Mesenchymal stem cell (in vitro differentiated cells and primary cell): Measurements from ENCODE around the gene SLCO2A1.

Experiments
- DNase-seq: peaks from one replicate; pipeline ENCODE4 v3.0.0-alpha.2; 2013
- H2AFZ ChIP-seq: one replicate; pipeline ENCODE4 v1.6.1; 2013; ENCODE audit warnings: low read depth, mild to moderate bottlenecking, control low read depth, inconsistent platforms, low read length, moderate library complexity
- H2AK5ac ChIP-seq: 2 replicates; pipeline ENCODE4 v1.6.1; 2013; ENCODE audit warnings: low read length, moderate library complexity, mild to moderate bottlenecking, inconsistent platforms; ENCODE audit not compliant: severe bottlenecking
- H2BK120ac ChIP-seq: one replicate; pipeline ENCODE4 v1.6.1; 2013; ENCODE audit warnings: low read depth, mild to moderate bottlenecking, inconsistent platforms, low read length, moderate library complexity
- H2BK12ac ChIP-seq, 2 experiments: one replicate each; pipeline ENCODE4 v1.6.1; 2013; ENCODE audit warnings: inconsistent platforms in 2 of 2, low read length in 2 of 2, mild to moderate bottlenecking in 2 of 2, moderate library complexity in 2 of 2, control low read depth in 1 of 2
- H2BK15ac ChIP-seq: one replicate; pipeline ENCODE4 v1.6.1; 2013; ENCODE audit warnings: mild to moderate bottlenecking, low read depth, inconsistent platforms; ENCODE audit not compliant: poor library complexity, severe bottlenecking
- H2BK5ac ChIP-seq: 2 replicates; pipeline ENCODE4 v1.6.1; 2013; ENCODE audit warnings: low read depth, mild to moderate bottlenecking, low read length, control low read depth, inconsistent platforms; ENCODE audit not compliant: poor library complexity, severe bottlenecking
- H3K14ac ChIP-seq, 2 experiments: one replicate each; pipeline ENCODE4 v1.6.1; 2013; ENCODE audit warnings: inconsistent platforms in 2 of 2, low read length in 2 of 2, control low read depth in 1 of 2, mild to moderate bottlenecking in 1 of 2, moderate library complexity in 1 of 2
- H3K18ac ChIP-seq, 2 experiments: one replicate each; pipeline ENCODE4 v1.6.1; 2013; ENCODE audit warnings: inconsistent platforms in 2 of 2, low read length in 2 of 2, control low read depth in 1 of 2, low read depth in 1 of 2, mild to moderate bottlenecking in 1 of 2
- H3K23ac ChIP-seq, 2 experiments: one replicate each; pipeline ENCODE4 v1.6.1; 2013; ENCODE audit warnings: inconsistent platforms in 2 of 2, low read length in 2 of 2, mild to moderate bottlenecking in 2 of 2, moderate library complexity in 2 of 2, control low read depth in 1 of 2
- H3K27ac ChIP-seq: 2 replicates; pipeline ENCODE4 v1.5.1; 2013; ENCODE audit warnings: mild to moderate bottlenecking, moderate library complexity, low read length, control low read depth, inconsistent platforms; ENCODE audit not compliant: poor library complexity, severe bottlenecking
- H3K27me3 ChIP-seq, 2 experiments: 2 replicates each; pipeline versions ENCODE4 v1.6.1 to v1.7.0; 2013; ENCODE audit warnings: low read length in 2 of 2, mild to moderate bottlenecking in 2 of 2, moderate library complexity in 2 of 2, control low read depth in 1 of 2, inconsistent platforms in 1 of 2; ENCODE audit not compliant: control insufficient read depth in 1 of 2, insufficient read depth in 1 of 2
- H3K36me3 ChIP-seq, 2 experiments: 2 replicates each; pipeline versions ENCODE4 v1.6.1 to v1.7.0; 2013; ENCODE audit warnings: low read length in 2 of 2, control low read depth in 1 of 2, inconsistent platforms in 1 of 2, low read depth in 1 of 2, mild to moderate bottlenecking in 1 of 2; ENCODE audit not compliant: insufficient read depth in 2 of 2, control insufficient read depth in 1 of 2
- H3K4ac ChIP-seq, 2 experiments: one replicate each; pipeline ENCODE4 v1.6.1; 2013; ENCODE audit warnings: inconsistent platforms in 2 of 2, low read length in 2 of 2, mild to moderate bottlenecking in 2 of 2, moderate library complexity in 2 of 2, control low read depth in 1 of 2, low read depth in 1 of 2
- H3K4me1 ChIP-seq: 2 replicates; pipeline ENCODE4 v1.6.1; 2013; ENCODE audit warnings: low read depth, low read length, control low read depth; ENCODE audit not compliant: control insufficient read depth, insufficient read depth
- H3K4me2 ChIP-seq: 2 replicates; pipeline ENCODE4 v1.6.1; 2013; ENCODE audit warnings: low read length, mild to moderate bottlenecking, inconsistent platforms; ENCODE audit not compliant: poor library complexity, severe bottlenecking
- H3K4me3 ChIP-seq, 2 experiments: 2 replicates each; pipeline versions ENCODE4 v1.5.1 to v1.7.0; 2013; ENCODE audit warnings: low read length in 2 of 2, mild to moderate bottlenecking in 2 of 2, control low read depth in 1 of 2, low read depth in 1 of 2; ENCODE audit not compliant: insufficient read depth in 1 of 2
- H3K79me1 ChIP-seq: replicated peaks from 2 replicates; pipeline ENCODE4 v1.6.1; 2013; ENCODE audit warnings: mild to moderate bottlenecking, control low read depth, low read length, inconsistent platforms; ENCODE audit not compliant: poor library complexity, severe bottlenecking
- H3K9ac ChIP-seq: 2 replicates; pipeline ENCODE4 v1.7.0; 2013; ENCODE audit warnings: mild to moderate bottlenecking, low read length, moderate library complexity
- H3K9me3 ChIP-seq: 2 replicates; pipeline ENCODE4 v1.7.0; 2013; ENCODE audit warnings: mild to moderate bottlenecking, low read length; ENCODE audit not compliant: control insufficient read depth
- H4K8ac ChIP-seq: one replicate; pipeline ENCODE4 v1.6.1; 2013; ENCODE audit warnings: inconsistent platforms, mild to moderate bottlenecking, low read length, moderate library complexity
- H4K91ac ChIP-seq: one replicate; pipeline ENCODE4 v1.6.1; 2013; ENCODE audit warnings: mild to moderate bottlenecking, low read length, inconsistent platforms
- WGBS: methylation state at CpG from one replicate; pipeline ENCODE4 v1.1.7; 2013; ENCODE audit warnings: mixed read lengths; 5-methylcytosine and 5-hydroxymethylcytosine counted together

SLCO2A1 gene

DNA sequence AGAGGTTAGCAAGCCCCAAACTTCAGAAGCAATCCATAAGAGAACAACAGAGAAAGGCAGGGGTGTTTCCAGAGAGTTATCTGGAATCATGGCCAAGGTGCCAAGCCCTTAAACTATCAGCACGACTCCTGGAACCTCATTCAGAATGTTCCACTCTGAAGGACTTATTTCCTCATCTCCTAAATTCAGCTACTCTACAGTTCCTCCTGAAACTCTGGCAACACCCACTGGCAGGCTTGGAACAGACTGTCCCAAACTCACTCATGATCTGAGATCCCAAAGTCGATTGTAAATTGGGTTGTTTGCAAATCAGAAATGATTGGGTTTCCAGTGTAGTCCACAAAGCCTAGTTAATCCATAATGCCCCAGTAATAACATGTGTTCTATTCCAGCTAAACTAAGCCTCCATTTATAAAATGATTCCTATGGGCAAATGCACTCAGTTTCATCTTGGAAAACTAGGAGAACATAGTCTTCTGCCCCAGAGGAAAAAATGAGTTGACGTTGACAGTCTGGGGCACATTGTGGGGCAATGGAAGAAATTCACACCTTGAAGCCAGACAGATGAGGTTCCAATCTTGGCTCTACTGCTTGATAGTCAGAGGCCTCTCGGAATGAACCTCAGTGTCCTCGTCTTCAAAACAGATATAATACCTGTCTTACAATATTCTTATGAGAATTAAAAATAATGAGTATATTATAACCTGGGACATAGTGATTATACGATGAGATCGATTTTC, 65.9 kb downstream of the SLCO2A1 start:
- Histone ChIP-seq H3K23ac (no peak overlapping the region), H3K27ac (no peak overlapping the region), H3K9me3 (no peaks in the 10 kb centered on the region), H2AFZ (no peak overlapping the region), H3K4me3 (peak overlapping the region in 1 of 2 experiments; percentile 9), H3K4ac (no peak overlapping the region), H2BK5ac (no peak overlapping the region), H3K4me2 (no peak overlapping the region), H3K36me3 (no peaks in the 10 kb centered on the region), H2BK15ac (no peak overlapping the region), H3K18ac (no peak overlapping the region), H2AK5ac (no peak overlapping the region), H2BK12ac (no peak overlapping the region), H3K79me1 (no peaks in the 10 kb centered on the region), H2BK120ac (no peak overlapping the region), H3K9ac (no peak overlapping the region), H3K27me3 (no peaks in the 10 kb centered on the region), H3K4me1 (no peaks in the 10 kb centered on the region), H4K91ac (no peak overlapping the region), H4K8ac (no peak overlapping the region), H3K14ac (no peak overlapping the region)
- WGBS: 87% methylated on average over 4 of the region's 7 CpGs
- no peak for DNase-seq

GRCh38 chr3:133962849-133963248, 66.9 kb downstream of the SLCO2A1 start:
- no peaks in the 10 kb centered on the region for H3K36me3 ChIP-seq
- DNase-seq: no peak
- no peaks in the 10 kb centered on the region for H3K27me3 ChIP-seq
- no peaks in the 10 kb centered on the region for H3K4me1 ChIP-seq
- H2AFZ ChIP-seq: no peak overlapping the region
- peak overlapping the region in 1 of 2 experiments; percentile 9 for H3K4me3 ChIP-seq
- 33% methylated on average over 1 of the region's 2 CpGs for WGBS
- H4K91ac ChIP-seq: no peak overlapping the region
- H4K8ac ChIP-seq: no peak overlapping the region
- no peak overlapping the region for H3K27ac ChIP-seq
- H2AK5ac ChIP-seq: no peak overlapping the region
- H2BK120ac ChIP-seq: no peak overlapping the region
- H3K4me2 ChIP-seq: no peak overlapping the region
- H3K4ac ChIP-seq: no peak overlapping the region
- no peak overlapping the region for H2BK5ac ChIP-seq
- no peak overlapping the region for H2BK15ac ChIP-seq
- H3K14ac ChIP-seq: no peak overlapping the region
- H3K23ac ChIP-seq: no peak overlapping the region
- no peak overlapping the region for H2BK12ac ChIP-seq
- no peak overlapping the region for H3K9ac ChIP-seq
- no peaks in the 10 kb centered on the region for H3K9me3 ChIP-seq
- no peaks in the 10 kb centered on the region for H3K79me1 ChIP-seq
- no peak overlapping the region for H3K18ac ChIP-seq

DNA sequence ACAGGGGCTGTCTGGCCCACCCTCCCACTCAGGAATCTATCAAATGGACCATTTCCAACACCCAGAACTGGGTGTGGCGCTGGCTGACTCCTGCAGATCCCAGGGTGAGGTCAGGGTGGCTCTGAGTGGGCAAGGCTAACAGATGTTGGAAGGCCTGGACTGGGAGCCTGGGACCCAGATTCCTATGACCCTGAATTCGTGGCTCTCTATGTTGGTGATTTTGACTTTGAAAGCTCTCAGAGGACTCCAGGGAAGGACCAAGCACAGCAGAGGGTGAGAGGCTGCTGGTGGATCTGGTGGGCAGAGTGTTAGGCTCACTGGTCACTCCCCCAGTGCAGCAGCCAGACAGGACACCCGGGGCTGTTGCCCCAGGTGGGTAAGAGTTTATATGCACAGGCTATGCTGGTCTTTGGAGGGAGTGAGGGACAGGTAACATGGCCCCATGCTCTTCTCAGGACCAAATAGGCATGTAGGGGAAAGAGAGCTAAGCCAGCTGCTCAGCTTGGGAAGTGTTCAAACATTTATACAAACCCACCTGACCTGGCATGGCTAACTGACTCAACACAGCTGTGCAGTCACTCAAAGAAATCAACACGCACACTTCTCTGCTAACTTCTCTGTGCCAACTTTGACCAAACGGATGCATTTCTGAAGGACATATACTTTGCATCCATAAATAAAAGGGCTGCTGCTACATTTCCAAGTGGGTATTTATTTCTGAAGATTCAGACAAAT, 71.5 kb downstream of the SLCO2A1 start:
- Histone ChIP-seq H3K4ac (no peak overlapping the region), H3K9me3 (no peaks in the 10 kb centered on the region), H2BK15ac (no peak overlapping the region), H3K4me2 (no peak overlapping the region), H3K18ac (no peak overlapping the region), H3K23ac (no peak overlapping the region), H3K27ac (no peak overlapping the region), H2AK5ac (no peak overlapping the region), H3K27me3 (no peaks in the 10 kb centered on the region), H3K4me3 (no peak overlapping the region), H4K8ac (no peak overlapping the region), H3K14ac (no peak overlapping the region), H3K79me1 (no peaks in the 10 kb centered on the region), H3K36me3 (no peaks in the 10 kb centered on the region), H4K91ac (no peak overlapping the region), H3K9ac (no peak overlapping the region), H2AFZ (no peak overlapping the region), H2BK12ac (no peak overlapping the region), H2BK5ac (no peak overlapping the region), H3K4me1 (no peaks in the 10 kb centered on the region), H2BK120ac (no peak overlapping the region)
- WGBS: 69% methylated on average over 4 of the region's 5 CpGs
- DNase-seq: no peak

DNA sequence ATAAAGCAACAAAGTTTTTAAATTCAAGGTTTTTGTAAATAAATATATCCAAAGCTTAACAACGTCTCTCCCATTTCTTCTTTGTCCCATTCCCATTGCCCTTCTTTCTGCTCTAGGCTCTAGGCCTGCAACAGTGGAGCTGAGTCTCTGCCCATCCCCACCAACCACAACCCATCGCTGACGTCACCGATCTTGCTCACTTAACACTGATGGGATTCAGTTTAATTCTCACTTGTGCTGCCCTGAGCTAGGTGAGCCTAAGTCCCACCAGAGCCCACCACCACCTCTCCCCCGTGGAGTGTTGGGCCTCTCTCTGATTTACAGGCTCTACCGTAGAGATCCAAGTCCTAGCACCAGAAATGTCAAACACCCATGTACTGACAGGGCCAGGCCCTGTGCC, 72.7 kb downstream of the SLCO2A1 start:
- DNase-seq: no peak
- Histone ChIP-seq H2AK5ac (no peak overlapping the region), H3K27ac (no peak overlapping the region), H3K79me1 (no peaks in the 10 kb centered on the region), H3K23ac (no peak overlapping the region), H3K9ac (no peak overlapping the region), H3K4ac (no peak overlapping the region), H3K36me3 (no peaks in the 10 kb centered on the region), H3K4me1 (no peaks in the 10 kb centered on the region), H2AFZ (no peak overlapping the region), H3K27me3 (no peaks in the 10 kb centered on the region), H3K18ac (no peak overlapping the region), H4K8ac (no peak overlapping the region), H3K4me2 (no peak overlapping the region), H2BK12ac (no peak overlapping the region), H4K91ac (no peak overlapping the region), H2BK15ac (no peak overlapping the region), H3K4me3 (no peak overlapping the region), H2BK120ac (no peak overlapping the region), H2BK5ac (no peak overlapping the region), H3K9me3 (peaks cover 3% of the 10 kb centered on the region), H3K14ac (no peak overlapping the region)
- WGBS: 89% methylated on average over 5 of the region's 6 CpGs
